Femur (tissue), 1 donor: ENCODE results near the gene RAB28.
"Not testable (repeated sequence)": the region's sequence is repeated elsewhere in the genome, so short reads cannot be mapped to it uniquely, and the experiment has no call there.

ENCODE experiments used
- DNase-seq: peaks from one replicate; pipeline ENCODE4 v3.0.0-alpha.2; 2017

Gene RAB28

GRCh38 chr4:13445841-13446790 is 38.0 kb downstream of the RAB28 start:
- DNase-seq: peak; percentile 44

DNA sequence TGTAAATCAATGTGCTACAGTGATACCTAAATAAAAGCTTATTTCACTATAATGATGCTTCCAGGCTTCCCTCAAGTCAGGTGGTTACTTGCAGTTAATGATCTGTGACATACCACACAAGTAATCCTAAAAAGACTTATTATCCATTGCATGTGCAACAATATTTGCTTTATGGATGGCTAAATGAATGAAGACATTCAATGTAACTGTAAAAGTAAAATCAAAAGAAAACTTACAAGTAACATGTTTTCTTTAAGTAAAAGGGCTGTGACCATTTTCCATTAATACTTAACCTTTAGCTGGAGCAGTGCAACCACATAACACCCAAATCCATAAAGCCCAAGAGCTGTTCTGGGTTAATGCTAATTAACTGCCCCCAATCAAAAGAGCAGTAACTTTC is 42.6 kb downstream of the RAB28 start:
- no peak for DNase-seq

DNA sequence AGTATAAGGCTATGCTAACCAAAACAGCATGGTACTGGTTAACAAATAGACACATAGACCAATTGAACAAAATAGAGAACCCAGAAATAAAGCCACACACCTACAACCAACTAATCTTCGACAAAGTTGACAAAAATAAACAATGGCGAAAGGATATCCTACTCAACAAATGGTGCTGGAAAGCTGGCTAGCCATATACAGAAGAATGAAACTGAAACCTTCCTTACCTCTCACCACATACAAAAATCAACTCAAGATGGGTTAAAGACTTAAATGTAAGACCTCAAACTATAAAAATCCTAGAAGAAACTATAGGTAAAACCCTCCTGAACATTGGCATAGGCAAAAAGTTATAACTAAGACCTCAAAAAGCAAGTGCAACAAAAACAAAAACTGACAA is 47.2 kb downstream of the RAB28 start:
- DNase-seq: no peak

DNA sequence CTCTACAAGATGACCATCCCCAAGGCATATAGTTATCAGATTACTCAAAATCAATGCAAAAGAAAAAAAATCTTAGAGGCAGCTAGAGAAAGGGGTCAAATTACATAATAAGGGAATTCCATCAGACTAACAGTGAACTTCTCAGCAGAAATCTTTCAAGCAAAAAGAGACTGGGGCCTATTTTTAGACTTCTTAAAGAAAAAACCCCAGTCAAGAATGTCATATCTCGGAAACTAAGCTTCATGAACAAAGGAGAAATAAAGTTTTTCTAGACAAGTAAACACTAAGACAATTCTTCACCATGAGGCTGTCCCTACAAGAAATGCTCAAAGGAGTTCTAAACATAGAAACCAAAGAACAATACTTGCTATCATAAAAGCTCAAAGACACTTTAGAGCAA is 51.7 kb downstream of the RAB28 start:
- no peak for DNase-seq

DNA sequence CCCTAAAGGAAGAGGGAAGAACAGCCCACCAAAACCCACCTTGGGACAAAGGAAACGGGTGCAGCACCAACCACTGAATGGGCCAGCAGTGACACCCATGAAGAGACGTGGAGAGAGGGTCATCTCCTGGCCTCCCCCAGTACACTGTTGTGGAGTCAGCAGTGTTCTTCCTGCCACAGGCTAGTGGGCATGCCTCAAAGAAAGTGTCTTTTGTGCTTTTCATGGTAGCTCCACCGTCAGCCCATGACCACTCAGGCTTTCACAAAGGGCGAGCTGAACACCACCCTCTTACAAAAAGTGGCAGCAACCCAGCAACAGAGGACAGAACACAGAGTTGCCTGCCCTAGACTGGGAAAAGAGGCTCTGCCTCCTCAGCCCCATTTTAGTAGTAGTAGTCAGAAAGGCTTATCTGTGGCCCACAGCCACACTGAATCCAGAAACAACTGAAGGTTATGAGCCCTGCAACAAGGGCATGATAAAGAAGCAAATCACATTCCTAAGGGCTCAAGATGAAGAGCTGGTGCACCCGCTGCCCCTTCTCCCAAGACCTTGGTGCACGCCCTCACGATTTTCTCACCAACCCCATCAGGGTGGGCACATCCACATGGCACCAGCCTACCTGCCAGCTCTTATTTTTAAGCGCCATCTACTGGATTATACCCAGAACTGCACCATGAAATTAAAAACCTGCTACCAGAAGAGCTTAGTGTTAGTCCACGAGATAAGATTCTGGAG is 53.1 kb downstream of the RAB28 start:
- DNase-seq: no peak

- no peak for DNase-seq
These were observed 56.4 kb downstream of the RAB28 start for GRCh38 chr4:13427599-13428325.

DNA sequence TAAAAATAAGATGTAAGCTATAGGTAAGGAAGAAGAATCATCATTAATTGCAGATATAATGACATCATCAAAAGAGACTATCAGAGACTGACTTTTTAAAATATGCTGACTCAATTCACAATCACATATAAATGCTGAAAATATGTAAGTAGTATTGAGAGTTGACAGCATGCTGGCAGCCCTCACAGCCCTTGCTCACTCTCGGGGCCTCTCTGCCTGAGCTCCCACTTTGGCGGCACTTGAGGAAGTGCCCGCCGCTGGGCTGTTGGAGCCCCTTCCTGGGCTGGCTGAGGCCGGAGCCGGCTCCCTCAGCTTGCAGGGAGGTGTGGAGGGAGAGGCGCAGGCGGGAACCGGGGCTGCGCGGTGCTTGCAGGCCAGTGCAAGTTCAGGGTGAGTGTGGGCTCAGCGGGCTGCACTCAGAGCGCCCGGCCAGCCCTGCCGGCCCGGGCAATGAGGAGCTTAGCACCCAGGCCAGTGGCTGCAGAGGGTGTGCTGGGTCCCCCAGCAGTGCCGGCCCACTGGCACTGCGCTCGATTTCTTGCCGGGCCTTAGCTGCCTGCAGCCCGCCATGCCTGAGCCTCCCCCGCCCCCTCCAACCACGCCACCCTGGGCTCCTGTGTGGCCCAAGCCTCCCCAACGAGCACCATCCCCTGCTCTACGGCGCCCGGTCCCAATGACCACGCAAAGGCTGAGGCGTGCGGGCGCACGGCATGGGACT is 68.9 kb downstream of the RAB28 start:
- no peak for DNase-seq

DNA sequence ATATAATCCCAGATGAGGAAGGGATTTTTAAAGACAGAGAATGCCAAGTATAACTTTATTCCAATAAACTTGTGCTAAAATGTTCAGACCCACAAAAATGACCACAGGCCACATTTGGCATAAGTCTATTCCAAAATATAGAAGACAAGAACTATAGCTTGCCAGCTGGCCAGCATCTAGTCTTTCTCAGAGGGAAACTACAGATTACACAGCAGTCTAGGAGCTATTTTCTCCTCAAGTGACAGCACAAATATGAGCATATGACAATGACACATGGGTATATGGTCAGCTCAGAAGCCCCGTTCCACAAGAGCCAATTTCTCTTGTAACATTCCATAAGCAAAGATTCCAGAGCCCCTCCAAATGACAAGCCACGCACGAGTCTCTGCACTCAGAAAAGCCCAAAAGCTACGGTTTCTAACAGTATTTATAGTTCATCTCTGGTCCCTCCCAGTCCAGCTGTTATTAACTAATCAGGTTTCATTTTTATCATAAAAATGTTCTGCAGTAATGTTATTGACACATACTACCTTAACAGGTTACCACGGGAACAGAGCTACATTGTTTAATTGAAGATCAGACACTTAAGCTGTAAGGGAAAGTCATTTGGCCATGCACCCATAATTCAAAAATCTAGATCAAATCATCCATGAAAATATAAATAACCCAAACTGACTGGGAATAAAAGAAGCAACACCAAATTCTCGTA is 70.3 kb downstream of the RAB28 start:
- peak; percentile 37 for DNase-seq

GRCh38 chr4:13411942-13412341 is 72.2 kb downstream of the RAB28 start:
- DNase-seq: no peak

GRCh38 chr4:13409324-13409723 is 74.8 kb downstream of the RAB28 start:
- no peak for DNase-seq

- DNase-seq: not testable (repeated sequence)
These were observed 78.0 kb downstream of the RAB28 start for GRCh38 chr4:13406156-13406555.

DNA sequence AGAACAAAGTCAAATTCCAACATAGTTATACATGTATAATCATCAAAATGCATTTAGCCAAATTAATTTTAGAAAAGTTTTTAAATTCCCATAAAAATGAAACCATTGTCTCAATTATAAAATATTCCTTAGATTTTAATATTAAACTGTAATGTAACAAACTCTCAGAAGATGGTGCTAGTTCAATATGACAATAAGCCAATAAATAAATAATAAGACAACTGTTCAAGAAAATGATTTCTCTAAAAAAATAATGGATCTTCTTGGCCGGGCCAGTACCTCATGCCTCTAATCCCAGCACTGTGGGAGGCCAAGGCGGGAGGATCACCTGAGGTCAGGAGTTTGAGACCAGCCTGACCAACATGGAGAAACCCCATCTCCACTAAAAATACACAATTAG is 80.3 kb downstream of the RAB28 start:
- DNase-seq: no peak

GRCh38 chr4:13403326-13403725 is 80.8 kb downstream of the RAB28 start:
- DNase-seq: no peak

- DNase-seq: no peak
These were observed 84.9 kb downstream of the RAB28 start for GRCh38 chr4:13399257-13399656.

DNA sequence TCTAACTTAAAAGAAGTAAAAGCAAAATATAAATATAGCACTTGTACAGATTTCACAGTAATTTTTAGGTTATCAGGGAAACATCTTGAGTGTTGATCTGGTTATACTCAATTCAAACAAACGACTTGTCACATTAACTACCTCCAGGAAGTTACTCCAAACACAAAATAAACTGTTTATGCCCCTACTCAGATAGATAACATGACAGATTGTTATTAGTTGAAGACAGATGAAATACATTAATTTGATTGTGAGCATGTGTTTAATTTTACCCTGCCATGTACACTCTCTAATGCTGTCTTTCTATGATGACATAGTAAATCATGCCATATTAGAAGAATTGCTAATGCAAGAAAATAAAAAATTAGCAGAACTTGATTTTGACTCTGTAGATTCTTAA is 88.0 kb downstream of the RAB28 start:
- DNase-seq: no peak

- not testable (repeated sequence) for DNase-seq
These were observed 94.2 kb downstream of the RAB28 start for GRCh38 chr4:13389901-13390300.

- DNase-seq: no peak
These were observed 97.6 kb downstream of the RAB28 start for GRCh38 chr4:13386405-13387107.

- DNase-seq: no peak
These were observed 100.1 kb downstream of the RAB28 start for GRCh38 chr4:13384055-13384454.

DNA sequence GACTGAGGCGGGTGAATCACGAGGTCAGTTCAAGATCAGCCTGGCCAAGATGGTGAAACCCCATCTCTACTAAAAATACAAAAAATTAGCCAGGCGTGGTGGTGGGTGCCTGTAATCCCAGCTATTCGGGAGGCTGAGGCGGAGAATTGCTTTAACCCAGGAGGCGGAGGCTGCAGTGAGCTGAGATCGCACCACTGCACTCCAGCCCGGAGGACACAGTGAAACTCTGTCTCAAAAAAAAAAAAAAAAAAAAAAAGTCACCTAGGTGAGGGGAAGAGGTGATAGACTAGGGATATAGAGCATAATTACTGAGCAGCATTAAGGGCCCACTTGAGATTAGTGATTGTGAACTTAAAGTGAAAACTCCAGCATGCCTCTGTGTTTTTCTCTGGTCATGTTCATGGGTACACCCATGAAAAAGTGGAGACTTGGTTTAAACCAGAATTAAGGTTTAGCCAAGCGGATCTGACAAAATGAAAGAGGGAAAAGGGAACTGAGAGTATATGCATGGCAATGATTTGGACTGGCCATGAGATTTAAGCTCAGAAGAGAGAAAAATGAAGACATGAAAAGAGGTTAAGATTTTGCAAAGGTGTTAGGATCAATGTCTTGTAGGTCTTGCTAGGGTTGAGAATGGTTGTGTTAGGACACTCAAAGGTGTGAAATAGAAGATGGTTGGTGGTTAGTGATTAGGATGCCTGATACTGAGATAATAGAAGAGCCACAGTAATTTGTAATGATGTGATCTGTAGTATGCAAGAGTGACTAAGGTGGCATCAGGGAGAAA is 105.0 kb downstream of the RAB28 start:
- DNase-seq: no peak

DNA sequence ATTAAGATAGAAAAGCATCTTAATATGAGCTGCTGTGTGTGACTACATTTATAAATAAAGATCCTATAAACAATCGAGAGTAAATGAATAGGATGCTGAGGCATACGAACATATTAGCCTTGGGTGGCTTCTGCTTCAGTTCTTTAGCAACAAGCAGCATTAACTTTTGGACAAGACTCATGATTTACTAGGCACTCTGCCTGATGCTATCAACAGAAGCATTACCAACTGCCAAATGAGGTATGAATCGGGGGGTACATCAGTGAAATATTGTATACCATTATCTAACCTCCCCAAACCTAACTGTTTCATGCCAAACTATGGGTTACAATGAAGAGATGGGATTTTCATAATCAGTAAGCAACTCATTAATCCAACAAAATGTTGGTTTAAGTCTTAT is 113.1 kb downstream of the RAB28 start:
- no peak for DNase-seq

GRCh38 chr4:13368217-13368616 is 115.9 kb downstream of the RAB28 start:
- no peak for DNase-seq
